GM21619 (cell line): ENCODE measurements around the gene P2RX4.
"Not testable (repeated sequence)": the region's sequence is repeated elsewhere in the genome, so short reads cannot be mapped to it uniquely, and the experiment has no call there.

Experiments used
- ATAC-seq: cut with Tn5 transposase; IDR thresholded peaks from one replicate; pipeline ENCODE4 v1.9.1; 2021; ENCODE audit not compliant: unreplicated experiment

P2RX4 gene

DNA sequence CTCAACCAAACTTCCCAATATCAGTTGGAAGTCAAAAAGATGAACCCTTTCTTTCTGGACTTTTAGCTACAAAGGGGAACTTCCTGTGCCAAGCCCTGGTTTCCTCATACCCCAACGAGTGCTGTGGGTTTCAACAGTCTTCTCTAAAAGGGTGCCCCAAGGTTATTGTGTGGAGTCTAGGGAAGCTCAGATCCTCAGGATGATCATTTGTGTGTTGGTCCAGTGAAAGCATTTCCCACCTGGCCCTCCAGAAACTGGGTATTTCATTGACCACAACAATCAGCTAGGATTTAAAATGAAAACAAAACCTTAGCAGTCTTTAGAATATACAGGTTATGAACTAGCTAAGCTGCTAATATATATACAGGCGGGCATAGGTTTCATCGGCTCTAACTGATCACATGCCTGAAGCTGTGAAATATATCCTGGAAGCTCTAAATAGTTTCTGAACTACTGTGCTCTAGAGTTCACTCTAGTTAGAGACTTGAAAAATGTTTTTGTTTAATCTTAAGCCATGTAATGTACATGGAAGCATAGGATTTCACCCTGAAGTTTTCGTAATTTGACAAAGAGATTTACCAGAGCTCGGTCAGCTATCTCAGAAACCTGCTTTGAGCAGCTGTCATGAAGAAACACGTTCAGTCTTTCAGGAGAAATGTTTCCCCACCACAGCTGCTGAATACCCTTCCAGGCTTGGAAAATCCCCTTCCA, 29.6 kb downstream of the P2RX4 start:
- ATAC-seq = no peak

- no peak for ATAC-seq
Measured at GRCh38 chr12:121240062-121240420, 30.1 kb downstream of the P2RX4 start.

DNA sequence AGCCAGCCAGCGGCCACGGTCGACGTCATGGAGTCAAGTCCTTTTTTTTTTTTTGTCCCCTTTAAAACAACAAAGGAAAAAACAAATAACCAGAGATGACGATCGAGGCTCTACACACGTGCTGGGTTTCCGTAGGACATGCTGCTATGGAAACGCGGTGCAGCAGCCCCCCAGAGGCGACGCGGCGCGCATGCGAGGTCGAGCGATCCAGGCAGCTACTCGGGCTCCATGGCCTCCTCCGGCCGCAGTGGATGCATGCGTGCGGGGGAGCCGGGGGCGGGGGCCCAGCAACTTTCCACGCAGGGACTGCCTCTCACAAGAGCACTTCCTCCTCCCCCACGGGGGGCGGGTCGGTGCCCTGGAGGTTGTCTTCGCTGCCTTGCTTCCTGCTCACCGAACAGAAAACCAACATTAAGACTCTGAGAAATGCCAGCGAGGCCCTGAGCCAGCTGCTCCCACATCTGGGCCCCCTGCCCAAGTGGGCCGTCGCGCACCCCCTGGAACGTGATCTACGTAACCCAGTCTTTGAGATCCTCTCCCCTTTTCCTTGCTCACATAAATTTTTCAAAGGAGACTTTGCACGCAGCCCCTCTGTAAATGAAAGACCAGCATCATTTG, 30.7 kb downstream of the P2RX4 start:
- no peak for ATAC-seq

- no peak for ATAC-seq
Measured at GRCh38 chr12:121241156-121241970, 31.4 kb downstream of the P2RX4 start.

DNA sequence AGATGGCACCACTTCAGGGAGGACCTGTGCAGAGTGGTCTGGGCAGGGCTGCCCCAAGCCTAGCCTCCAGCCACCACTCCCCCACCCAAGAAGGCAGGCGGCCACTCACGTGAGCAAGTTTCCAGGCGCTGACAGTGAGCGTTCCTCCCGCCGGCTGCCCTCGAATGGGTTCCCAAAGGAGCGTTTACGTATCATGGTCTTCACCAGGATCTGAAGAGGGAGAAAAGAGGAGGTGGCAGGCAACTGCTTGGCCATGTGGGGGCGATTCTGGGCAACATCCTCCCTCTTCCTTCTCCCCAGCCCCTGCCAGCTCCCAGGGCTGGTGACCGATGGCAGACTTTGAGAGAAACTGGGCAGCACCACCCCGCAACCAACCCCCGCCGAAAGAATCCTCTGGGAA, 35.1 kb downstream of the P2RX4 start:
- ATAC-seq = no peak

- no peak for ATAC-seq
Measured at GRCh38 chr12:121245951-121246350, 36.0 kb downstream of the P2RX4 start.

GRCh38 chr12:121246893-121247557, 37.1 kb downstream of the P2RX4 start:
- no peak for ATAC-seq

GRCh38 chr12:121248622-121249021, 38.7 kb downstream of the P2RX4 start:
- ATAC-seq = peak; percentile 90

- ATAC-seq = no peak
Measured at GRCh38 chr12:121250359-121250758, 40.4 kb downstream of the P2RX4 start.

GRCh38 chr12:121251838-121252237, 41.9 kb downstream of the P2RX4 start:
- no peak for ATAC-seq

DNA sequence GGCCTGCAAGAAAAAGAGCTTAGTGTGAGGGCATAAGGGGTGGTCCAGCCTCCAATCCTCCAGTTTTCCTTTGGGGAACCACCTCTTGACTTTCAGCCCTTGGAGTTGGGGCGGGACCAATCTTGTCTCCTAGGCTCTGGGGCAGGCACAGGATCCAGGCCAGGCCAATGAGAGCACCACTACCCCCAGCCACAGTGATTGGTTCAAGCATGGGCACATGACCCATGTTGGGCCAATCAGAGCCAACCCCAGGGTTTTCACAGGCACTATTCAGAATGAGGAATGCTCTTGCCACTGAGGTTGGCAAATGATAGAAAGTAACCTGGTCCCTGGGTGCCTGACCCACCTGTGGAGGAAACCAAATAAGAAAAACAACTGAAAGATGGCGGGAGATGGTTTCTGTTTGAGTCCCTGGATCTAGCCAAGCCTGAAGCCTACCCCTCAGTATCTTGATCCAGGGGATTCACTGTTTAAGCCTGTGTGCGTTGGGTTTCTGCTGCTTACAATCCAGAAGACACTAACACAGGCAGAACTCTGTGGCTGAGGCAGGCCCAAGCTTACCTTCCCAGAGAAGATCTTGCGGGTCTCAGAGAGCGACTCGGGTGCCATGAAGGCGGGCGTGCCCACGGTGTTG, 42.9 kb downstream of the P2RX4 start:
- ATAC-seq = no peak

DNA sequence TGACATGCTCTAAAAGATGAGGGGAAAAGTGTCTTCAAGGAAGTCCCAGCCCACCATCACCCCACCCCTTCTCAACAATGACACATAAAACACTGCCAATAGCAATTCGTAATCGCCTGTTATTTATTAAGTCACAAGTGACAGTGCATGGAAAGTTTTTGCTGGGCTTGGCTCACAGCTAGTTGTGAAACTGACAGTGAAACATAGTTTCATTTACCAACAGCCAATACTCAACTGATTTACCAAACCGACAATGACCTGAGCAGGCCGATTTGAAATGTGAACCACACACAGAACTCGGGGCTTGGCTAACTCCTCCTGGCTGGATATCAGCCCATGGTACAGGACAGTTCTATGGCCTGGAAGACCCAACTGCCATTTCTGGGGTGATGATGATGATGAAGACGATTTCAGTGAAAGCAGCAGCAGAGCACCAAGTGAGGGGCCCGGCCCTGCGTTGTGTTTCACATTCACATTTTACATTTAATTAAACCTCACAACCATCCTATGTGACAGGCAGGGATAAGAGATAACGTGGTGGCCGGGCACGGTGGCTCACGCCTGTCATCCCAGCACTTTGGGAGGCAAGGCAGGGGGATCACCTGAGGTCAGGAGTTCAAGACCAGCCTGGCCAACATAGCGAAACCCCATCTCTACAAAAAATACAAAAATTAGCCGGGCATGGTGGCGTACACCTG, 43.9 kb downstream of the P2RX4 start:
- no peak for ATAC-seq

GRCh38 chr12:121255433-121255832, 45.5 kb downstream of the P2RX4 start:
- ATAC-seq = no peak

- not testable (repeated sequence) for ATAC-seq
Measured at GRCh38 chr12:121257704-121258449, 47.9 kb downstream of the P2RX4 start.

DNA sequence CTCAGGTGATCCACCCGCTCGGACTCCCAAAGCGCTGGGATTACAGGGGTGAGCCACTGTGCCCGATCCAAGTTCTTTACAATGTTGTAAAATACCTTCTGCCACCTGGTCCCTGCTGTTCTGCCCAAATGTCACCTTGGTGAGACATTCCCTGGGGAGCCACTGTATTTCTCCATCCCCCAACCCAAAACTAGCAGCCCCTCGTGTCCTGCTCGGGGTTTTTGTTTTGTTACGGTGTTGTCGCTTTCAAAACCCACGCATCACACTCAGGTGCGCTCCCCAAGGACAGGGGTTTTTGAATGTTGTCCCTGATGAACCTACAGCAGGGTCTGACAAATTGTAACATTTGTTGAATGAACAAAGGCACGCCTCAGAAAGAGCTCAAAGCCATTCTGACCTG, 49.1 kb downstream of the P2RX4 start:
- ATAC-seq = no peak

- ATAC-seq = no peak
Measured at GRCh38 chr12:121260091-121260490, 50.2 kb downstream of the P2RX4 start.

DNA sequence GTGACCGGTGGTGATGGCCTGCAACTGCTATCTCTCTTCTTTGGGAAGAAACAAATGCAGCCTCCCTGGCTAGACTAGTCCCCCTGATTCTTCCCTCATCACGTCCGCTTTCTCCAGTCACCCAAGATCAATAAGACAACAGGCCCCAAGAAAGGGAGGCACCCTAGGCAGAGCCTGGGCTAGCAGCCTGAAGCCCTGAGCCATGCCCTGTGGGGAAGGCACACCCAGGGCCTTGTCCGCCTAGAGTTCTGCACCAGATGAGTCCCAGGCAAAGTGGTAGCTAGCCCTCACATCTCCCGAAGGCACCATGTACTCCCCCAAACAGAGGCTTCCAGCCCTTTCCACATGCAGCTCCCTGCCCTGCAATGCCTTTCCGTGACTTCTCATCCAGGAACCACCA, 51.5 kb downstream of the P2RX4 start:
- ATAC-seq = no peak

DNA sequence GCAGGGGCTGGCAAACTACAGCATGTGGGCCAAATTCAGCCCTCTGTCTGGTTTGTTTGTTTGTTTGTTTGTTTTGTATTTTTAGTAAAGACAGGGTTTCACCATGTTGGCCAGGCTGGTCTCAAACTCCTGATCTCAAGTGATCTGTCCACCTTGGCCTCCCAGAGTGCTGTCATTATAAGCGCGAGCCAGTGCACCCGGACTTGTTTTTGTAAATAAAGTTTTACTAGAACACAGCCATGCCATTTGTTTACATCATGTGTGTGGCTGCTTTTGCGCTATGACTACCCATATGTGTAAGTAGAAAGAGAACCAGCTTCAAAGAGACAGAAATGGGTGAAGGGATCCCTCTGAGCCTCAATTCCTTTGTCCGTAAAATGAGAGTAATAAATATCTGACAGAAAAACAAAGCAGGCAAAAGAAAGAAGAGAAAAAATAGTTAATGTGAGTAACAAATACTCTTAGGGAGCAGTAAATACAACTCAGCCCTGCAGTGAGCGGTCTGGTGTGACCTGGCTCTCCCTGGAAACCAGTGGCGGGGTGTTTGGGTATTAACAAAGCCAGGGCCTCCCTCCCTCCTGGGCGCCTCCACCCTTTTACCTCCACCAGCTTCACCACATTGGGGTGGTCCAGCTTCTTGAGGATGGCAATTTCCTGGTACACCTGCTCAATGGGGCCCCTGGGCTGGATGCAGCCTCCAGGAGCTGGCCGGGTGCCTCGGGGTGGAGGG, 53.4 kb downstream of the P2RX4 start:
- no peak for ATAC-seq

DNA sequence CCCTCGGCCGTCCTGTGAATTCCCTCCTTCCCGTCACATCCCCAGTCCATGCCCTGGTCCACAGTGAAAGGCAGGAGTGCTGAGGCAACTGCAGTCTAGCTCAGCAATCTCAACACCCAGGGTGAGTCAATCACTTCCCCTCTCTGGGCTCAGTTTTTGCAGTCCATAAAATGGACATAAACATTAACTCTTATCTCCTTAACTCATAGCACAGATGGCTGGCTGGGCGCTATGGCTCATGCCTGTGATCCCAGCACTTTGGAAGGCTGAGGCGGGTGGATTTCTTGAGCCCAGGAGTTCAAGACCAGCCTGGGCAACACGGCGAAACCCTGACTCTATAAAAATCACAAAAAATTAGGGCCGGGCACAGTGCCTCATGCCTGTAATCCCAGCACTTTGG, 54.2 kb downstream of the P2RX4 start:
- ATAC-seq = no peak
